ENCODE measurements around the gene KLF3.

KLF3 gene

DNA sequence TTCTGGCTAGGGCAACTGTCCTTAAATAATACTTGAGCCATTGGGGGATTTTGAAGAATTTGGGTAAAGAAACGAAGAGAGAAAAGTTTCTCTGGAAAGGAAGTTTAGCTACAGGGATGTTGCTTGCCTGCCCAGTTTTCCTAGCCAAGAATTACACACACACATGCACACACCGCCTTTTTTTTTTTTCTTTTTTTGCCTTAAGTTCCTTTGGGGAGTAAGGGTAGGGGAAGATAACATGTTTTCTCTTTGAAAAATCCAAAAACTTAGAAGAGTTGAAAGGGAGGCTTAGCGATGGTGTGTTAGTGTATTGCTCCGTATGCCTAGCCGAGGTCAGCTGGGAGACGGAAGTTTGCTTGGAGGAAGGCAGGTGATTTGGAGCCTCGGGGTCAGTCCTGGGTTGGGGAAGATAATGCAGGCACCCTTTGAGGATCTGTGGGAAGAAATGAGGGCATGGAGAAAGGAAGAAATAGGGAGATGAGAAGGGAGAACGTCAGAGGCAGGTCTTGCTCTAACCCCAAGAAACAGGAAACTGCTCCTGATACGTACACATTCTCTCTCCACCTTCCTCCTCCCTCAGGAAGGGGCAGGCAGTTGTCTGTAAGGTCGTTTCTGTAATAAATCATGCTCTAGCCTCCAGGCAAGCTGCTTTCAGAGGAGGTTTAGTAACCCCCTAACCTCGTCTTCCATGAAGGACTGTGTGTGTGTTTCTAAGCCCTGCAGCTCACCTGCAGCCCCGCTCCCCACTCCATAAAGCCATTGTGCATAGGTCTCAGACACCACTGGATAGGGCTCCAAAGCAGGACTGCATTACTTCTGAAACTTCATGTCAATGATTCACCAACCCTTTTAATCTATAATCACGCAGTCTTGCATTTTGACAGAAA lies 10.5 kb downstream of the KLF3 start:
- Histone ChIP-seq H3K9me3 (ENCODE audit: control insufficient read depth, low read length) (no peaks in the 10 kb centered on the region), H3K36me3 (ENCODE audit: control insufficient read depth, insufficient read depth, low read length) (peaks cover 47% of the 10 kb centered on the region), H3K27ac (ENCODE audit: low read depth, low read length, severe bottlenecking) (peak overlapping the region; percentile 75), H3K4me1 (ENCODE audit: control insufficient read depth, insufficient read depth, low read length, poor library complexity, severe bottlenecking) (peaks cover 69% of the 10 kb centered on the region), H3K4me3 (ENCODE audit: extremely low read depth, insufficient read depth, low read length, poor library complexity, severe bottlenecking) (no peak overlapping the region)
- 45 to 54% methylated on average over 7 to 8 of the region's 13 CpGs for WGBS, 2 experiments (ENCODE audit: insufficient coverage in 2 of 2)

DNA sequence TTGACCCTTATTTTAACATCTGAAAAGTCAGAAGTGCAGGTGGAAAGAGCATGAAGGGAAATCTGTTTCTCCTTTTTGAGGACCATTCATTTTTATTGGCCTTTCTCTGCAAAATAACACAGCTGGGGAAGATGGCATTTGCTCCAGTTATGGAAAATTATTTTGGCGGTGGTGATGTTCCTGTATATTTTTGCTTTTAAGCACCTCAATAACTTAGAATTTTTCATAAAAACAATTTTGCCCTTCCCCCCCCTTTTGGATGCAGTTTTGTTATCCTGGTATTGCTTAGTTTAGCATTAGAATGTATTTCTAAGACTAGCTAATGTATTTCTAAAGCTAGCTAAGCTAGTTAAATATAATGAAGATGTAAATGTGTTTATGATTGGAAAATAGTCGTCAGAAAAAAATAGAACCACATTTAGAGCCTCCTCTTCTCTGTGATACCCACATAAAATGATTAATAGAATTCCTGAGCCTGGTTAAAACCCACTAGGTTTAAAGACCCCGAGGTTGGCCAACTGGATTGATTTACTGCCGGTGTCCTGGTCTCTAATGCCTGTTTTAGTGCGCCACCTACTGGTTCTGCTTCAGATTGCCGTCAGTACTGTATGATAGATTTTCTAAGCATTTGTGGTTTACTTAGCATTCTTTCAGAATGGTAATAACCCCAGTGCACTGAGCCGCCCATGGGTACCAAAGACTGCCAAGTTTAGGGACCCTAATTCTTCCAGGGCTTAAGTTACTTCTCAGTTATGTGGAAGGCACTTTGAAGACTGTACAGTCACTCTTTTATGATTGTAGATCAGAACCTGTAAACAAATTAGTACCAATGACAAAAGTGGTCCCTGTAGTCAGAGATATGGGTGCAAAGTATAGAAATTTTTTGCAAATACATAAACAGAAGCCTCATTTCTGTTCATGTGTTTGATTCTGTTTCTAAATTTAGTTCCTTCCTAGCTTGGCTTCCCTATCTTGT lies 11.4 kb downstream of the KLF3 start:
- peaks cover 57% of the 10 kb centered on the region for H3K36me3 ChIP-seq (ENCODE audit: control insufficient read depth, insufficient read depth, low read length)
- H3K4me1 ChIP-seq (ENCODE audit: control insufficient read depth, insufficient read depth, low read length, poor library complexity, severe bottlenecking): peaks cover 66% of the 10 kb centered on the region
- H3K27ac ChIP-seq (ENCODE audit: low read depth, low read length, severe bottlenecking): peak overlapping the region; percentile 75
- 2 to 3% methylated on average over 4 to 5 of the region's 7 CpGs for WGBS, 2 experiments (ENCODE audit: insufficient coverage in 2 of 2)
- H3K4me3 ChIP-seq (ENCODE audit: extremely low read depth, insufficient read depth, low read length, poor library complexity, severe bottlenecking): no peak overlapping the region
- H3K9me3 ChIP-seq (ENCODE audit: control insufficient read depth, low read length): no peaks in the 10 kb centered on the region

DNA sequence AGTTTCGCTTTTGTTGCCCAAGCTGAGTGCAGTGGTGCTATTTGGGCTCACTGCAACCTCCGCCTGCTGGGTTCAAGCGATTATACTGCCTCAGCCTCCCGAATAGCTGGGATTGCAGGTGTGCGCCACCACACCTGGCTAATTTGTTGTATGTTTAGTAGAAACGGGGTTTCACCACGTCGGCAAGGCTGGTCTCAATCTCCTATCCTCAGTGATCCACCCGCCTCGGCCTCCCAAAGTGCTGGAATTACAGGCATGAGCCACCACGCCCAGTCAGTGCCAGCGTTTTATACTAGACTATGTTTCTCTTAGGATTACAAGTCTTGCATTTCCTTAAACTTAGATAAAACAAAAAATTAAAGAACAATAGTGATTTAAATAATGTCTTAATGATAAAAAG lies 13.0 kb downstream of the KLF3 start:
- Histone ChIP-seq H3K27ac (ENCODE audit: low read depth, low read length, severe bottlenecking) (no peak overlapping the region), H3K4me3 (ENCODE audit: extremely low read depth, insufficient read depth, low read length, poor library complexity, severe bottlenecking) (no peak overlapping the region), H3K4me1 (ENCODE audit: control insufficient read depth, insufficient read depth, low read length, poor library complexity, severe bottlenecking) (peaks cover 51% of the 10 kb centered on the region), H3K36me3 (ENCODE audit: control insufficient read depth, insufficient read depth, low read length) (peaks cover 60% of the 10 kb centered on the region), H3K9me3 (ENCODE audit: control insufficient read depth, low read length) (no peaks in the 10 kb centered on the region)
- 92% methylated on average over 9 to 12 of the region's 12 CpGs for WGBS, 2 experiments (ENCODE audit: insufficient coverage in 2 of 2)

GRCh38 chr4:38677441-38677840 lies 13.4 kb downstream of the KLF3 start:
- peaks cover 62% of the 10 kb centered on the region for H3K36me3 ChIP-seq (ENCODE audit: control insufficient read depth, insufficient read depth, low read length)
- H3K4me1 ChIP-seq (ENCODE audit: control insufficient read depth, insufficient read depth, low read length, poor library complexity, severe bottlenecking): peaks cover 46% of the 10 kb centered on the region
- no peak overlapping the region for H3K27ac ChIP-seq (ENCODE audit: low read depth, low read length, severe bottlenecking)
- no peaks in the 10 kb centered on the region for H3K9me3 ChIP-seq (ENCODE audit: control insufficient read depth, low read length)
- WGBS, 2 experiments (ENCODE audit: insufficient coverage in 2 of 2): 91 to 92% methylated on average over 5 to 6 of the region's 6 CpGs
- H3K4me3 ChIP-seq (ENCODE audit: extremely low read depth, insufficient read depth, low read length, poor library complexity, severe bottlenecking): no peak overlapping the region

- no peak overlapping the region for H3K27ac ChIP-seq (ENCODE audit: low read depth, low read length, severe bottlenecking)
- peaks cover 56% of the 10 kb centered on the region for H3K36me3 ChIP-seq (ENCODE audit: control insufficient read depth, insufficient read depth, low read length)
- peaks cover 41% of the 10 kb centered on the region for H3K4me1 ChIP-seq (ENCODE audit: control insufficient read depth, insufficient read depth, low read length, poor library complexity, severe bottlenecking)
- no peaks in the 10 kb centered on the region for H3K9me3 ChIP-seq (ENCODE audit: control insufficient read depth, low read length)
- WGBS, 2 experiments (ENCODE audit: insufficient coverage in 2 of 2): 89 to 97% methylated on average over 3 to 5 of the region's 5 CpGs
- H3K4me3 ChIP-seq (ENCODE audit: extremely low read depth, insufficient read depth, low read length, poor library complexity, severe bottlenecking): no peak overlapping the region
Measured at GRCh38 chr4:38678078-38678477, 14.1 kb downstream of the KLF3 start.

- H3K9me3 ChIP-seq (ENCODE audit: control insufficient read depth, low read length): no peaks in the 10 kb centered on the region
- H3K36me3 ChIP-seq (ENCODE audit: control insufficient read depth, insufficient read depth, low read length): peaks cover 71% of the 10 kb centered on the region
- no peak overlapping the region for H3K27ac ChIP-seq (ENCODE audit: low read depth, low read length, severe bottlenecking)
- 87 to 100% methylated on average over 3 to 8 of the region's 8 CpGs for WGBS, 2 experiments (ENCODE audit: insufficient coverage in 2 of 2)
- H3K4me3 ChIP-seq (ENCODE audit: extremely low read depth, insufficient read depth, low read length, poor library complexity, severe bottlenecking): no peak overlapping the region
- peaks cover 22% of the 10 kb centered on the region for H3K4me1 ChIP-seq (ENCODE audit: control insufficient read depth, insufficient read depth, low read length, poor library complexity, severe bottlenecking)
Measured at GRCh38 chr4:38679921-38680320, 15.9 kb downstream of the KLF3 start.

DNA sequence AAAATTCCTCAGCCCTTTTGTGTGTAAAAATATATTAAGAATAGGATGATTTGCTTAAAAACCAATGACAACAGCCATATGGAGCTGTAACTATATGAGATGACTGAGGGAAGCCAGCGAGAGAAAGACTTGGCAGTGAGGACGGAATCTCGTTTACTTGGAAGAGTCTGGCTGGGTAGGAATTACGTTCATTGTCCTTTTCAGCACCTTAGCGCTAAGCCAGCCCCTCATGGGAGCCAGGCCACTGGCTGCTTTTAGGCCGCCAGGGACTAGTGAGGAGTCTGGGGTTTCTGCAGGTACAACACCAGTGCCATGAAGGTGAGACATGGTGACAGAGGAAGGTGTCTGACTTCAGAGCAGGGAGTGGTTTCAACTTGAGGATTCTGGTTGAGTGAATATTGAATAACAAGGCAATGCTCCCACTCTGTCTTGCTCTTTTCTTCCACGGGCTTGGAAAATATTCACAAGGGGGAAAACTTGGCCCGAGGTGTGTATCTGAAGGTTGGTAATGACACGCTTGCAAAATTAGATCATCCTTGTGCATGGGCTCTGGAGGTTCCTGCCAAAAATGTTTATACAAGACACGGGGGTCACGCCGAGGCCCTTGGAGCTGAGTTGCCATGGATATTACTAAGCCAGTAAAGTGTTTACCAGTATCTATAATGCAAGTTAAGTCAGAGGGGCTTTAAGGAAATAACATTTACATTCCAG lies 17.4 kb downstream of the KLF3 start:
- WGBS, 2 experiments (ENCODE audit: insufficient coverage in 2 of 2): 90 to 99% methylated on average over 4 to 9 of the region's 12 CpGs
- Histone ChIP-seq H3K27ac (ENCODE audit: low read depth, low read length, severe bottlenecking) (no peak overlapping the region), H3K9me3 (ENCODE audit: control insufficient read depth, low read length) (no peaks in the 10 kb centered on the region), H3K4me3 (ENCODE audit: extremely low read depth, insufficient read depth, low read length, poor library complexity, severe bottlenecking) (no peak overlapping the region), H3K4me1 (ENCODE audit: control insufficient read depth, insufficient read depth, low read length, poor library complexity, severe bottlenecking) (peaks cover 26% of the 10 kb centered on the region), H3K36me3 (ENCODE audit: control insufficient read depth, insufficient read depth, low read length) (peaks cover 85% of the 10 kb centered on the region)

DNA sequence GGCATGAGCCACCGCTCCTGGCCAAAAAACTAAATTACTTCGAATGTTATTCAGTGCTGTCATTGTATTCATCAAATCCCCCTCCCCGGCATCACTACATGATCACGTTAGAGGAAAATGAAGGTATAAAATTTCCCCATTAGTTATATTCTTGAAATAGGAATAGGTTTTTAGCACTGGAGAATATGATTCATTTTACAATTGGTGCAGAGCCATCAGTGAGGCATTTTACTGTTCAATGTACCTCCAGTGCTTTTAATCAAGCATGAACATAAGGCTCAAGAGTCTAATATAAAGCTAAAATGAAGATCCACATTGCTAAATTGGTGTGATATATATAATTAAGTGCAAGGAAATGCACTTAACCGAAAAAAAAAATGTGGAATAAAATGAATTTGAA lies 18.3 kb downstream of the KLF3 start:
- Histone ChIP-seq H3K4me1 (ENCODE audit: control insufficient read depth, insufficient read depth, low read length, poor library complexity, severe bottlenecking) (peaks cover 21% of the 10 kb centered on the region), H3K9me3 (ENCODE audit: control insufficient read depth, low read length) (no peaks in the 10 kb centered on the region), H3K36me3 (ENCODE audit: control insufficient read depth, insufficient read depth, low read length) (peaks cover 87% of the 10 kb centered on the region), H3K4me3 (ENCODE audit: extremely low read depth, insufficient read depth, low read length, poor library complexity, severe bottlenecking) (no peak overlapping the region), H3K27ac (ENCODE audit: low read depth, low read length, severe bottlenecking) (no peak overlapping the region)
- WGBS, 2 experiments (ENCODE audit: insufficient coverage in 2 of 2): 86 to 93% methylated on average over 1 to 3 of the region's 5 CpGs

DNA sequence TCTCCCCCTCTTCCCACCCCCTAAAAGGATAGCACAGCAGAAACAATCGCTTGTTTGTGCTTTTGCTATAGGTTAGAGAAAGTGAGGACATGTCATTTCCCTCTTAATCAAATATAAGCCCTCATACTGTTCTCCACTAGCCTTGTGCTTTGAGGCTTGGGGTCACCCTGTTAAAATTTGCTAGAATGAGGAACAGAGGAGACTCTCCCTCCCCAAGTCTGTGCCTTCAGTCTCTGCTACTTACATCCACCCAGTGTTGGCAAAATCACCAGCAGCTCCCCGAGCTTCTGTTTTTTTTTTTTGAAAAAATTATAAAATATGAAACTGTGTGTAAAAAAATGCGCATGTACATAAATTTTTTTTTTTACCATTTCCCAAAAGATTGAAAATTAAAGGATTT lies 19.3 kb downstream of the KLF3 start:
- Histone ChIP-seq H3K27ac (ENCODE audit: low read depth, low read length, severe bottlenecking) (no peak overlapping the region), H3K4me3 (ENCODE audit: extremely low read depth, insufficient read depth, low read length, poor library complexity, severe bottlenecking) (no peak overlapping the region), H3K36me3 (ENCODE audit: control insufficient read depth, insufficient read depth, low read length) (peaks cover 92% of the 10 kb centered on the region), H3K4me1 (ENCODE audit: control insufficient read depth, insufficient read depth, low read length, poor library complexity, severe bottlenecking) (peaks cover 12% of the 10 kb centered on the region), H3K9me3 (ENCODE audit: control insufficient read depth, low read length) (no peaks in the 10 kb centered on the region)
- WGBS, 2 experiments (ENCODE audit: insufficient coverage in 2 of 2): no CpG with 5 or more reads among the region's 3 CpGs

DNA sequence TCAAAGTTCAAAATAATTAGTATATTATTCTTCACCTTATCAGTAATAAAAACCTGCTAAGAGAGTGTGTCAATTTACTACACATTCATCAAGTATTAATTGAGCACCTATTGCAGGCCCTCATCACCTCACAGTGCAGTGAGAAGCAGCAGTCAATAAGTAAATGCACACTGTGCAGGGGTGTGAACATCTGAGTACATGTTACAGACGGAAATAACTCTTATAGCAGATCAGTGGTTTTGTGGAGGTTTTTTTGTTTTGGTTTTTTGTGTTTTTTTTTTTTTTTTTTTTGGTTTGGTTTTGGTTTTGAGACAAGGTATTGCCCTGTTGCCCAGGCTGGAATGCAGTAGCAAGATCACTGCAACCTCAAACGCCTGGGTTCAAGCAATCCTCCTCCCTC lies 20.3 kb downstream of the KLF3 start:
- WGBS, 2 experiments (ENCODE audit: insufficient coverage in 2 of 2): 86 to 91% methylated on average over 1 of the region's 2 CpGs
- no peaks in the 10 kb centered on the region for H3K9me3 ChIP-seq (ENCODE audit: control insufficient read depth, low read length)
- H3K4me1 ChIP-seq (ENCODE audit: control insufficient read depth, insufficient read depth, low read length, poor library complexity, severe bottlenecking): peaks cover 12% of the 10 kb centered on the region
- H3K4me3 ChIP-seq (ENCODE audit: extremely low read depth, insufficient read depth, low read length, poor library complexity, severe bottlenecking): no peak overlapping the region
- peaks cover 92% of the 10 kb centered on the region for H3K36me3 ChIP-seq (ENCODE audit: control insufficient read depth, insufficient read depth, low read length)
- no peak overlapping the region for H3K27ac ChIP-seq (ENCODE audit: low read depth, low read length, severe bottlenecking)

Measured in mesodermal cell (in vitro differentiated cells).